Left forelimb (tissue), 1 donor: Measurements from ENCODE around the gene IDI1.

Source experiments
- DNase-seq: peaks from one replicate; pipeline ENCODE4 v3.0.0-alpha.2; 2018; ENCODE audit warnings: low spot score

IDI1 gene

GRCh38 chr10:992871-993270, 56.0 kb downstream of the IDI1 start:
- DNase-seq: no peak

- DNase-seq: no peak
Observed at GRCh38 chr10:992467-992866, 56.5 kb downstream of the IDI1 start.

- no peak for DNase-seq
Observed at GRCh38 chr10:990808-991207, 58.1 kb downstream of the IDI1 start.
